NCI-H128 (cell line): ENCODE data around the gene MBTPS2.
"Not testable (repeated sequence)": the region's sequence is repeated elsewhere in the genome, so short reads cannot be mapped to it uniquely, and the experiment has no call there.

Source experiments
- DNase-seq: peaks from one replicate; lab custom pipeline; 2025; ENCODE audit not compliant: unreplicated experiment; lab: John Stamatoyannopoulos, UW

The MBTPS2 gene

DNA sequence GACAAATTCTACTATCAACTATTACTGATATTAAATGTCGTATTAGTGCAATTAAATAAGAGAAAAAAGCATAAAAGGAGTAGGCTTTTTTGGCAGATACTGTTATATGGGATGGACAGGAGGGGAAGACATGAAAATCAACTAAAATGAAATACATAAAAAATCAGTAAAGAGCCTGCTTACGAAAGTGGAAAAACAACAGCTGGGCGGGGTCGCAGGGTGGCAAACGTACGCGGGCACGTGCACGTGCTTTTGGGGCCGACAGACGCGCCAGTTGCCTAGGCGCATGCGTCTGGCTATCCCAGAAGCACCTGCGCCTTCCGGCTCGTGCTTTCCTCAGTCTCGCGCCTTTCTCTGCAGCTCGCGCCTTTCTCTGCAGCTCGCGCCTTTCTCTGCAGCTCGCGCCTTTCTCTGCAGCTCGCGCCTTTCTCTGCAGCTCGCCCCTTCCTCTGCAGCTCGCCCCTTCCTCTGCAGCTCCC is 16.6 kb downstream of the MBTPS2 start, which contains the start of gene YY2:
YY2 (plus strand) TSS at position 51 of the 479 bp plus-strand sequence. CDS start 498 bp downstream, outside the sequence.
- DNase-seq = no peak

DNA sequence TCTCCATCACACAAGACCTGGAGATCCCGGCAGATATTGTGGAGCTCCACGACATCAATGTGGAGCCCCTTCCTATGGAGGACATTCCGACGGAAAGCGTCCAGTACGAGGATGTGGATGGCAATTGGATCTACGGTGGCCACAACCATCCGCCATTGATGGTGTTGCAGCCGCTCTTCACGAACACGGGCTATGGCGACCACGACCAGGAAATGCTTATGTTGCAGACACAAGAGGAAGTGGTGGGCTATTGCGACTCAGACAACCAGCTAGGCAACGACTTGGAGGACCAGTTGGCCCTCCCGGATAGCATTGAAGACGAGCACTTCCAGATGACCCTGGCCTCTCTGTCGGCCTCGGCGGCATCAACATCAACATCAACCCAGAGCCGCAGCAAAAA is 17.1 kb downstream of the MBTPS2 start:
- no peak for DNase-seq

DNA sequence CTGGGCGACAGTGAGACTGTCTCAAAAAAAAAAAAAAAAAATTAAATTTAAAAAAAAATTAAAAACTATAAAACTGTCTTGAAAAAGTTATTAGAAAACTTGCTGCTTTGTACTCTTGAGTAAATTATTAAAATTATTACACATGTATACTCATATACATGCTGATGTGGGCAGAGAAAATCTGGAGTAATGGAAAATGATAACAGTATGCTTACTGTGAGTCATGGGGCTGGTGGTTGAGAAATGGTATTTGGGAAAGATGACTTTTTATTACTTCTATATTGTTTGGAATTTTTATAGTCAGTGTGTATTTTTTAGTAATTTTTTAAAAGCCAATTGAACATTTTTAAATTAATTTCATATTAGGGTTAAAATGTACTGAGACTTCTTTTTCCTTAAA is 23.8 kb downstream of the MBTPS2 start:
- DNase-seq = no peak

DNA sequence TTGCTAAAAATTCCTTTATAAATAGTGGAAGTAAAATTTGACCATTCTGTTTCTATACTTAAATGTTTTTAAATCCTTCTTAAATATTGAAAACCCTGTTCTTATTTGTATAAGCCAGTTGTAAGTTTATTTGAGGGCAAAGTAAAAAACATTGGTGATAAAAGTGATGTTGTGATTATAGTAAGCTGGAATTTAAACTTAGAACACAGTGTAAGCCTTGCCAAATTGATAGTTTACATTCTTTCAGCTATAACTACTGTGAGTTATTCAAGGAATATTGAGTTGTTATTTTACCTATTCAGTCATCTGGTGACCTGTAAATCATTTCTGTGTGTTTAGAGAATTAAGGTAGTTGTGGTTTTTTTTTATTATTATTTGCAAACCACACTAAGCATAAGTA is 26.0 kb downstream of the MBTPS2 start:
- no peak for DNase-seq

DNA sequence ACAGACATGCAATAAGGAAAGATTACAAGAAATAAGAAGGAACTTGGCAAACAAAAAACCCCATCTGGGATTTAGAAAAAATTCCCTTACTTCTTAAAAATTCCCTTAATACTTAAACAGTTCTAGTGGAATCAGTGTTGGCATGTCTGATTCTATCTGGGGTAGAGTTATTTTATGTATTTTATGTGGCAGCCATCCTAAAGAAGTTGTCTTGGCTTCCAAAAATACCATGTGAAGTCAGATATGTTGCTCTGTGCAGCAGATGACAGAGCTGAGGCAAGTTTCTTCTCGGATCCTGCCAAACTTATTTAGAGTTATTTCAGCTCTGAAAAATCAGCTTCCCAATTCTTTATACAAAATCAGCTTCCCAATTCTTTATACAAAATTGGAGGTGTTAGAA is 31.1 kb downstream of the MBTPS2 start:
- no peak for DNase-seq

DNA sequence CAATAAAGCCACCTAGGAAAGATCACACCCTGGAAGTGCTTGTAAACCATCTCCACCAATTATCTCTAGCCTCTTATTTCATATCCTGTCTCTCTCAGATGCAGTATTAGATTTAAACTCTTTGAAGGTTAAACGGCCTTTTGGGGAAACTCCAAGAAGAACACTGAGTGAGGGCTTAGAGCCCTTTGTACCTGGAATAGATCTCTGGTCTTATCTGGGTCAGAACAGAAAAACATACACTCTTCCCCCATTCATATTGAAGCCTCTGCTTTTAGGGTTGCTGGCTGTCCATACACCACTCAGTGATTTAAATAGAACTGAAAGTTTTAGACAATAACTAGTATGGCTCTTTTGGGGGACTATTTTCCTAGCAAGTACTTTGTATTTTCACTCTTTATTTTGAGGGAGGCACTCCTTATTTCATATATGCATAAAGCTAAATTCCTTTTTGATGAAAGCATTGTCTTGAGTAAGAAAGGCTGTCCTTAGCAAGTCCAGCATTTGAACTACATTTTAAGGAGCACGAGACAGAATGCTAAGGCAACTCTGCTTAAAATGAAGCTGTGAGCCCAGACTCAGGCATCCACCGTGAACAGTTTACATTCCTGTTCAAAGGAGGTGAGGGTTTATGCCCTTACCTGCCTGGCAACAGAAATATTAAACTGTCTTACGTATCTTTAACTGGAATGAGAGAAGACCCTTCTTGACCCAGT is 33.8 kb downstream of the MBTPS2 start:
- DNase-seq = no peak

DNA sequence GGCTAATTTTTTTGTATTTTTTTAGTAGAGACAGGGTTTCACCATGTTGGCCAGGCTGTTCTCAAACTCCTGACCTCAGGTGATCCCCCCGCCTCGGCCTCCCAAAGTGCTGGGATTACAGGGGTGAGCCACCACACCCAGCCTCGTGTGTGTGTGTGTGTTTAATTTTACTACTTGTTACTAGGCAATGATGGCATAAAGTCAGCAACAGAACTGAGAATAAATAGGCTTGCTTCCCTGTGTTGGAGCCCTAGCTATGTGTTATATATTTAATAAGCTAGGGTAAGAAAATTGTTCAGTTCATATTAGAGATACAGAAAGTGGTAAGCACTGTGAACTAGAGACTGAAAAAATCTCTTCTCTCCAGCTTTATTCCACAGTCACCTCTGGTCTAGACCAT is 34.8 kb downstream of the MBTPS2 start:
- DNase-seq = not testable (repeated sequence)

DNA sequence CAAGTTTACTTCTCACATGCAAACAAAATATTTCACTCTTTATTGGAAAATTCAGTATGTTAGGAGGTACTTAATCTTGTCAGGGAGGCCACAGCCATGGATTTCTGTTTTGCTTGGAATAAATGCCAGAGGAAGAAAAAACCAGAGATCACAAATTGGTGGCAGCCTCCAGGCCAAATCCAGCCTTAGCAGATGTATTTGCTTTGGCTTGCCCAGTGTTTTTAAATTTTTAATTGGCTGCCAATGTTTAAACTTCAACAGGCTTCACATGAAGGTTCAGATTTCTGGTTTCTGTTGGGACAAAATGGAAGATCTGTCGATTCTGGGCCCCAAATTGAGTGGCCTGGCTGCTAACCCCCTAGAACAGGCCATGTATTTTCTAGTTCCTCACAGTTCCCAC is 35.6 kb downstream of the MBTPS2 start:
- DNase-seq = no peak

DNA sequence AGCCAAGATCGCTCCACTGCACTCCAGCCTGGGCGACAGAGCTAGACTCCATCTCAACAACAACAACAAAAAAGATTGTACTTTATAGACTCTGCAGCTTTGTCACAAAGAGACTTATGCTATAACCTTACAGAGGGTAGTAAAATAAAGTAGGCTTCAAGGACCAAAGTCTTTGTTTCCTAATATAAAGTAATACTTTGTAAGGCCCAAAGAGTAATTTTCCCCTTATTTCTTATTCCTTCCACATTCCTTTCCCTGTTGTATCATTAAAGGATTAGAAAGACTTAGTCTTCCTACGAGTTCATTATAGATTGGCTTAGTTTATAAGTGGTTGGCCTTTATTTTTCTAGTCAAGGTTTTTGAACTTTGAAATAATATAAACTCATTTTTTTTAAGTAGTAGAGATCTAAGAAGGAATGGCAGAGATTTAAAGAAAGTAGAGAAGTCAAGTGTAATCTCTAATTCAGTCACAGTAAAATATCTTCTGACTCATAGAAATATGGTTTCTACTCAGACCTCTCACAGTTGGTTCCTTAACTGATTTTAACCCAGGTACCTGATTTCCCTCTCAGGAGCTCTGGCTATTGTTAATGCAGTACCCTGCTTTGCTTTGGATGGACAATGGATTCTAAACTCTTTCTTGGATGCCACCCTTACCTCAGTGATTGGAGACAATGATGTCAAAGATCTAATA is 42.6 kb downstream of the MBTPS2 start:
- no peak for DNase-seq

DNA sequence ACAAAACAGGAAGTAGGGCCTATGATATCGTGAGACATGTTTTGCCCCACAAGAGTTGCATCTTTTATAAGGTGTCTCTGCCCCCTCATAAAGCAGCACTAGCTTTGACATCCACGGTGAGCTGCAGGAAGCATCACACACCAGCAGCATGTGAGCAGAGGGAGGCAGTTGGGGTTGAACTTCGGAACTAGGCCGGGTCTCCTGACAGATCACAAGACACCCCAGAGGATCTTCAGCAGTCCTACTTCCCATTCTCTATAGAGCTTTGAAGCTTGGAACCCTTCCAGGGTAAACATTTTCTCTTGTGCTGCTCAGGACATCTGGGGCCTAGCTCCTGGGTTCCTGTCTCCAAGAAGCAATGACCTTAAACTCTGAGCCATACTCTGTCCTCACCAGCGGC is 43.8 kb downstream of the MBTPS2 start:
- DNase-seq = no peak

DNA sequence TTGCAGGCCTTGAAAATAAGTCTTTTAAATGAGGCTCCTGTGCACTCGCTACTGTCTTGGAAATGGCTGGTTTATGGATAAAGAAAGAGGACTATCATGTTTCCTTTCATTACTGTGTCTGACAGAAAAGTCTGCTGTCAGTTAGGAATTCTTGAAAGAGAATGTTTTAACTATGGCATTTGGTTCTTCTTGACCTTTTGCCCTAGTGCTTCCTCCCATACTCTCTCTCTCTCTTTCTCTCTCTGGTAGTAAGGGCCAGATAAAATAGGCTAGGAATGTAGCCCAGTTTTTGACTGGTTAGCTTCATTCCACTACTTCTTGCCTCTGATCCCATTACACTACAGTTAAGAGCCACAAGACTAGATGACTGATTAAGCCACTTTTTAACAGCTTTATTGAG is 46.2 kb downstream of the MBTPS2 start:
- DNase-seq = no peak

DNA sequence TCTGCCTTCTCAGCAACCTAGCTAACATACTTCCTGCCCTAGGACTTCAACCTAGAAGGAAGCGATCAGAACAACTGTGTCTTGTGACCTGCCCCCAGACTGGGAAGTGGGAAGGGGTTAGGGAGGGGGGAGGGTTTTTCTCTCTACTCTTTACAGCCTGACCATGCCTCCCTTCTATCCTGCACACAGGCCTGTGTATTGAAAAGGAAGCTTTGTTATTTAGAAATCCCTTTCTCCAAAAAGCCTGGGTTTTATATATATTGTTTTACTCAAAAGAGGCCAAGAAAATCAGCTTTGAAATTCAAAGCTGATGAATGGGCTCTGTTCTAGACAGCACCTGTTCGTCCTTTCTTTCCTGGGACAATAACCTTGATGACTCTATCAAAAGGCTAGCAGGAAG is 65.9 kb downstream of the MBTPS2 start:
- DNase-seq = no peak

DNA sequence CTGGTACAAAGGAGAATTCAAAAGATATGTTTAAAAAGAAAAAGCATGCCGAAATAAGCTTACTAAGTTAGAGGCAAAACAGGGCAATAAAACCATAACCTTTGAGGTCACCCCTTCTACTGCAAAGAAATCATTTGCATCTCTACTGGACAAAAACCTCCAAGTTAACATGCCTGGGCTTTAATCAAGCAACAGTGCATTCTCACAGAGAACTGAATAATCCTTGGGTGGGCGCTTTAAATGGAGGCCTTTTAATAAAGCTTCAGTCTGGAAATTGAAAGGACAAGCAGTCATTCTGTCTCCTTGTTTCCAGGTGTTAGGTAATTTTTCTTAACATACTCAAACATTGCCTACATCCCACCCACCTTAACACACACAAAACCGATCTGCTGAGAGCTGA is 66.5 kb downstream of the MBTPS2 start:
- no peak for DNase-seq

DNA sequence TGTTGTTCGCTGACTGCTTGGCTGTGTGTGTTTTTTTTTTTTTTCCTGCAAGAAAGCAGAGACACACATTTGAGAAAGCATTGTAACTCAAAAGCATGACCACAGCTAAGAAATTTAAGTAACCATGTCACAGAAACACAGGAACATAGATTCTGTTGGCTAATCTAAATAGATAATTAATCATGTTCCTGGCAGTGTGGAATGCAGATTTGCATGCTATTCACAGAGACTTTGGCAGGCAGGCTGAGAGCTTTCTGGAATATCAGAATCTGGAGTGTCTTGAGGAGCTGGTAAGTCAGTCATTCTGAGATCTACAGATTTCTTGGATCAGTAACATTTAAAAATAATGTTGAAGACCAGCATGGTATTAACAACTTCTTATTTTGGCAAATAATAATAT is 67.8 kb downstream of the MBTPS2 start:
- no peak for DNase-seq

DNA sequence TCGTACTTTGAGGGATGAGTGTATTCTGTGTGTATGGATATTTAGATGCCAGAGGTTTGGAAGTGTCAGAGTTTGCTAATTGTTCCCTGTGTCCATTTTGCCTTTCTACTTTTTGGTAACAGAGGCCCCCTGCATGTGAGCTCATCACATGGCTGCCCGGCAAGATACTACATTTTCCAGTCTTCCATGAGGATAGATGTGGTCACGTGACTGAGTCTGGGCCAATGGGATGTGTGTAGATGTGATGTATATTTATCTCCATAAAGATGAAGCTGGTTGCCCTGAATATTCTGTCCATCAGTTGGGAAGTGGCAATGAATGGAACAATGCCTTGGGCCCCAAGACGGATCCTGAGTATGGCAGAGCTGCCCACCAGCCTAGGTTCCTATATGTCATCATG is 72.1 kb downstream of the MBTPS2 start:
- no peak for DNase-seq

DNA sequence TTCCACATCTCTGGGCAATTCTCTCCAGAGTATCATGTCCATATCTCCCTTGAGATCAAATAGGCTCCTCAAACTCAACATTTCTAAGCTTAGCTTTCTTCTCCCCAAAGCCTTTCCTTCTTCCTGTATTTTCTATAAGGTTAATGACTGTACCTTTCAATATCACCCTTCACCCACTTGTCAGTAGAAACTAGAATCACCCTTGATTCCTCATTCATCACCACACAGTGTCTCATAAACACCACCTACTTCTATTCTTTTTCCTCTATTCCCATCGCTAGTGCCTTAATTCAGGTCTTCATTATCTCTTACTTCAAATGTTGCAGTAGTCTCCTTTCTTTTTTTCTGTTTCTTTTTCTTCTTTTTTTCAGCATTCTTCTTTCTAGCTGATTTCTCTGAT is 72.8 kb downstream of the MBTPS2 start:
- DNase-seq = no peak

DNA sequence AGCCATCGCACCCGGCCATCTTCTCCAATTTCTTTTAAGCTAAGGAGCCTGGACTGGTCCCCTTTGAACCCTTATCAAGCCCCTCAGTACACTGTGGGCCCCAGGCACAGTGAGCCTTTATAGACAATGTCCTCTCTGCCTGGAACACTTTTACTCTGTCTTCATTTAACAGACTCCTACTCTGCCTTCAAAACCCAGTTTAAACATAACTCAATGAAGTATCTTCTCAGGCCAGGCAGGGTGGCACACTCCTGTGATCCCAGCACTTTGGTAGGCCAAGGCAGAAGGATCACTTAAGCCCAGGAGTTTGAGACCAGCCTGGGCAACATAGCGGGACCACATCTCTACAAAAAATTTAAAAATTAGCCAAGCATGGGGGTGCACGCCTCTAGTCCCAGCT is 73.6 kb downstream of the MBTPS2 start:
- DNase-seq = no peak

DNA sequence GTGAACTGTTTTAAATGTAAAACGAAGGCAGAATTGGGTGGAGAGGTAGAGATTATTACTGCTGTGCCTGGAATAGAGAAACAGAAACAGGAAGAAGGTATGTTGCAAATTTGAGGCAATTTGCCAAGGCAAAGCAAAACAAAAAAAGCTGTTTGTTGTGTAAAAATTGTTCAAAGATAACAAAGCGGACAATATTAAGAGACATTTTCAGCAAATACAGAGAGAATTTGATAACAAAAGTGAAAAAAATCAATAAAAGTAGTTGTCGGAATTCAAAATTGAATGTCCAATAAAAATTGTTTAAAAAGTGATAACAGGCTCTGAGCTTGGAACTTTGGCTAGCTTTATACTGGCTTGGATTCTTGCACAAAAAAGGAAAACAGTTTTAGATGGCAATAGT is 86.7 kb downstream of the MBTPS2 start:
- DNase-seq = no peak

DNA sequence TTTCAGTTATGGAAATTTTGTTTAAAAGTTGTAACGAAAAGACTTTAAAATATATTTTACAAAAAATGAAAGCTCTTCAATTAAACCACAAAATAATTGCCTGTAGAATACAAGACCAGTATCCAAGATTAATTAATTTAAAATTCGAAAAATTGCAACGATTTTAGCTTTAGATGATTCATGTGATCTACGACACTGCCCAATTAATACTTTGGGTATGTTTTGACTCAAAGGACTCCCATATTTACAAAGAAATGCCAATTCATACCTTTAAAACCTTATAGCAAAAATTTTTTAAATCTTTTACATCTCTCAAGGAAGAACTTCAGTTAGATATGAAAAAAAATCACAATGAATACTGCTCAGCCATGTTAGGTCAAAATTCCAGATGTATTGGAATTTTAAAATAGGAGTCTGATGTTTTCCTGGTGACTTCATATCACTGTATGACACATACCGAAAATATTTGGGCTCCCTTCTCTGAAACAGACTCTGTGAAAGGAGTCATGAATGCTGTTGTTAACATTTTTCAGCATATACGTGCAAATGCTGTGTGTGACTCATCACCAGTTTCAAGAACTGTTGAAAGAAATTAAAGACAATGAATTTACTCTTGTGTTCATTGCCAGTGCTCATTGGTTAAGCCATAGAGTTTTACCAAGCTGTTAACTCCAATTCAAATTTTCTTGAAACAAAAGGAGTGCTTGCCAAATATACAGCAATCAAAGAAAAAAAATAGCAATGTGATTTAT is 87.3 kb downstream of the MBTPS2 start:
- no peak for DNase-seq

DNA sequence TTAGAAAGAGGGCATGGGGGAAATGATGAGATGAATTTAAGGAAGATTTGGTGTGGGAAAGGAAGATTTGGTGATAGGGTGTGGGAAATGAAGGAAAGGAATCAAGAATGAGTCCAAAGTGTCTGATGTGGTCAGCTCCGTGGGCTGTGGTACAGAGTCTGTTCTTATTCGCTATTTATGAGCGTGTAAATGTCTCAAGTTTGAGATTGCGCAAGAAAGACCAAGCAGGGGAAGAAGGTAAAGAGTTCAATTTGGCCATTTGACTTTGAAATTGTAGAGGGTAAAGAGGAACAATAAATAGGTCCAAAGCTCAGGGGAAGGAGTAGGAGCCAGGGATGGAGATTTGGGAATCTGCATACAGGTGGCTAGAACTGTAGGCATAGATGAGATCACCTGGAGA is 89.8 kb downstream of the MBTPS2 start:
- no peak for DNase-seq

DNA sequence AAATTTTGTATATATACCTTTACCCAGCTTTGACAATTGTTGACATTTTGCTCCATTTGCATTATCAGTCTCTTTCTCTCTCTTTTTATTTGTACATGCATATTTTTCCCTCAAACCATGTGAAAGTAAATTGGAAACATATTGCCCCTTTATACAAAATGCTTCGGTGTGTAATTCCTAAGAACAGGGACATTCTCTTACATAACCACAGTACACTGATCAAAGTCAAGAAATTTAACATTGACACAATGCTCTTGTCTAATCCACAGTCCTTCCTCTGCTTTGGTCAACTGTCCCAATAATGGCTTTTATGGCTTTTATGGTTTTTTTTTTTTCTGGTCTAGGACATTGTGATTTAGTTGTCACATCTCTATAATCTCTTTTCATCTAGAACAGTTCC is 91.6 kb downstream of the MBTPS2 start:
- DNase-seq = no peak
